A673 (cell line): ENCODE measurements around the gene FAXC. TPM values are rescaled to one million over a fixed set of nuclear protein-coding genes. Genes with fewer than 3 reads are reported as not detected.

Experiments
- BruUV-seq: library from RNA; stranded (reverse); fragments of 400-500 nt; replicated peaks from 2 replicates; lab custom pipeline; 2021; lab: Mats Ljungman, UMichigan
- CTCF ChIA-PET: fragments of 300-600 bp; sonication (Branson Sonifier 250); formaldehyde crosslinking; loops from one replicate; lab custom pipeline; 2022; ENCODE audit warnings: antibody characterized with exemption; lab: Charles Lee
- POLR2A ChIA-PET: fragments of 300-600 bp; sonication (Branson Sonifier 250); formaldehyde crosslinking; loops from one replicate; lab custom pipeline; 2022; ENCODE audit warnings: antibody characterized with exemption; ENCODE audit not compliant: low non-redundant PET; lab: Charles Lee
- DNase-seq: peaks from one replicate; pipeline ENCODE4 v3.0.0-alpha.2; 2015; ENCODE audit warnings: low spot score
- H3K27ac ChIP-seq: fragments of 200-600 bp; sonication (generic); 2 replicates; pipeline ENCODE4 v1.5.1; 2016; ENCODE audit warnings: mixed run types, low read depth, mild to moderate bottlenecking, mixed read lengths, antibody characterized with exemption, low read length; ENCODE audit not compliant: poor library complexity, severe bottlenecking
- H3K27me3 ChIP-seq: fragments of 200-600 bp; sonication (generic); replicated peaks from 2 replicates; pipeline ENCODE4 v1.6.1; 2017; ENCODE audit warnings: mixed run types, low read depth, mild to moderate bottlenecking, mixed read lengths, antibody characterized with exemption, low read length; ENCODE audit not compliant: insufficient read depth, poor library complexity
- H3K36me3 ChIP-seq: fragments of 200-600 bp; sonication (generic); 2 replicates; pipeline ENCODE4 v1.6.1; 2016; ENCODE audit warnings: mixed run types, mild to moderate bottlenecking, mixed read lengths, antibody characterized with exemption, low read length; ENCODE audit not compliant: insufficient read depth, poor library complexity, severe bottlenecking
- H3K4me1 ChIP-seq: fragments of 200-600 bp; sonication (generic); 2 replicates; pipeline ENCODE4 v1.6.1; 2017; ENCODE audit warnings: mixed run types, mild to moderate bottlenecking, mixed read lengths, antibody characterized with exemption, low read length; ENCODE audit not compliant: insufficient read depth, poor library complexity, severe bottlenecking
- H3K4me3 ChIP-seq: fragments of 200-600 bp; sonication (generic); 2 replicates; pipeline ENCODE4 v1.5.1; 2016; ENCODE audit warnings: low read depth, mixed run types, mild to moderate bottlenecking, mixed read lengths, low read length; ENCODE audit not compliant: poor library complexity, severe bottlenecking
- H3K9me3 ChIP-seq: fragments of 200-600 bp; sonication (generic); 2 replicates; pipeline ENCODE4 v1.6.1; 2016; ENCODE audit warnings: mixed run types, low read depth, mild to moderate bottlenecking, mixed read lengths, antibody characterized with exemption, low read length; ENCODE audit not compliant: poor library complexity, severe bottlenecking
- EZH2 ChIP-seq: fragments of 200-600 bp; sonication (generic); IDR thresholded peaks from 2 replicates; pipeline ENCODE4 v1.6.1; 2017; ENCODE audit warnings: borderline replicate concordance, low read depth, mild to moderate bottlenecking, mixed read lengths, antibody characterized with exemption, low read length; ENCODE audit not compliant: poor library complexity, severe bottlenecking
- intact Hi-C: fragments of 100-400 bp; cut with micrococcal nuclease; formaldehyde crosslinking; loops from one replicate; pipeline ENCODE4 v1.10.0; 2022; ENCODE audit not compliant: unreplicated experiment
- total RNA-seq: library from RNA; stranded (reverse); gene quantifications from 2 replicates; pipeline ENCODE4 v1.2.3, GENCODE V29; 2021
- TF ChIP-seq, protein P1 (sequence below): fragments of 300-800, 200-600 bp; sonication (generic); conservative IDR thresholded peaks from 2 replicates; pipeline ENCODE4 v1.5.1; 2017; ENCODE audit warnings: low read depth, mild to moderate bottlenecking, antibody characterized with exemption, low read length, moderate library complexity, mixed read lengths

Gene FAXC
- total RNA-seq, 1 experiment from 2014 or later: 6.2 TPM

DNA sequence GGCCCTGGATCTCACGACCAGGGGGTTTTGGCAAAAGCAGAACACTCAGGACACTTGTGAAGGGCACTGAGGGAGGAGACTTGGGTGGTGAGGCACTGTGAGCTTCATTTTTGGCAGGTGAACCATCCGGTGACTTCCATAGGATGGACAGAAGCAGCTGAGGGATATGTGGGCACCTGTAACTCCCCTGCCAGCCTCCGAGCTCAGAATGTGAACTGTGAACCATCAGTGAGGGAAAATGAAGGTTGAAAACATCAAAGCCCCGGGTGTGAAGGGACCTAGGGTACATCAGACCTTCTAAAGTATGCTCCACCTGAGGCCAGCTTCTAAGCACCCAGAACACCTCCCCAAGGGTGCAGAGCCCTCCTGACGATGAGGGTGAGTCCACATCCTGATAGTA, 53.2 kb downstream of the FAXC start:
- Histone ChIP-seq H3K4me3 (no peak overlapping the region), H3K27ac (no peak overlapping the region), H3K4me1 (no peaks in the 10 kb centered on the region), H3K27me3 (no peaks in the 10 kb centered on the region), H3K9me3 (no peaks in the 10 kb centered on the region), H3K36me3 (no peaks in the 10 kb centered on the region)
- no peak for TF ChIP-seq EZH2
- TF ChIP-seq, protein P1, sequence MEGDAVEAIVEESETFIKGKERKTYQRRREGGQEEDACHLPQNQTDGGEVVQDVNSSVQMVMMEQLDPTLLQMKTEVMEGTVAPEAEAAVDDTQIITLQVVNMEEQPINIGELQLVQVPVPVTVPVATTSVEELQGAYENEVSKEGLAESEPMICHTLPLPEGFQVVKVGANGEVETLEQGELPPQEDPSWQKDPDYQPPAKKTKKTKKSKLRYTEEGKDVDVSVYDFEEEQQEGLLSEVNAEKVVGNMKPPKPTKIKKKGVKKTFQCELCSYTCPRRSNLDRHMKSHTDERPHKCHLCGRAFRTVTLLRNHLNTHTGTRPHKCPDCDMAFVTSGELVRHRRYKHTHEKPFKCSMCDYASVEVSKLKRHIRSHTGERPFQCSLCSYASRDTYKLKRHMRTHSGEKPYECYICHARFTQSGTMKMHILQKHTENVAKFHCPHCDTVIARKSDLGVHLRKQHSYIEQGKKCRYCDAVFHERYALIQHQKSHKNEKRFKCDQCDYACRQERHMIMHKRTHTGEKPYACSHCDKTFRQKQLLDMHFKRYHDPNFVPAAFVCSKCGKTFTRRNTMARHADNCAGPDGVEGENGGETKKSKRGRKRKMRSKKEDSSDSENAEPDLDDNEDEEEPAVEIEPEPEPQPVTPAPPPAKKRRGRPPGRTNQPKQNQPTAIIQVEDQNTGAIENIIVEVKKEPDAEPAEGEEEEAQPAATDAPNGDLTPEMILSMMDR: no peak
- no TSS peak for BruUV-seq
- ChIA-PET CTCF (no interaction called here), POLR2A (no interaction called here)
- DNase-seq: no peak
- intact Hi-C loops: no loop called here

DNA sequence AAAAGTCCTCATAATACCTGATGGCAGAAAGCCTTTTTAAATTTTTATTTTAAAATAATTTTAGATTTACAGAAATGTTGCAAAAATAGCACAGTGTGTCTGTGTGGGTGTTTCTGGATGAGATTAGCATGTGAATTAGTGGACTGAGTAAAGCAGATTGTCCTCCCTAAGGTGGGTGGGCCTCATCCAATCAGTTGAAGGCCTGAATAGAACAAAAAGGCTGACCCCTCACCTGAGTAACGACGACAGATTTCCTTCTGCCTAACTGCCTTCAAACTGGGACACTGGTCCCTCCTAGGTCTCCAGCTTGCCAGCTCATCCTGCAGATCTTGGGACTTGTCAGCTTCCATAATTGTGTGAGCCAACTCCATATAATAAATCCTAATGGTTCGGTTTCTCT, 54.2 kb downstream of the FAXC start:
- CTCF ChIA-PET: no interaction called here
- POLR2A ChIA-PET: no interaction called here
- TF ChIP-seq, protein P1: no peak
- no peak for TF ChIP-seq EZH2
- Histone ChIP-seq H3K27me3 (no peaks in the 10 kb centered on the region), H3K36me3 (no peaks in the 10 kb centered on the region), H3K4me3 (no peak overlapping the region), H3K9me3 (no peaks in the 10 kb centered on the region), H3K4me1 (no peaks in the 10 kb centered on the region), H3K27ac (no peak overlapping the region)
- BruUV-seq: no TSS peak
- intact Hi-C loops: no loop called here
- DNase-seq: no peak

DNA sequence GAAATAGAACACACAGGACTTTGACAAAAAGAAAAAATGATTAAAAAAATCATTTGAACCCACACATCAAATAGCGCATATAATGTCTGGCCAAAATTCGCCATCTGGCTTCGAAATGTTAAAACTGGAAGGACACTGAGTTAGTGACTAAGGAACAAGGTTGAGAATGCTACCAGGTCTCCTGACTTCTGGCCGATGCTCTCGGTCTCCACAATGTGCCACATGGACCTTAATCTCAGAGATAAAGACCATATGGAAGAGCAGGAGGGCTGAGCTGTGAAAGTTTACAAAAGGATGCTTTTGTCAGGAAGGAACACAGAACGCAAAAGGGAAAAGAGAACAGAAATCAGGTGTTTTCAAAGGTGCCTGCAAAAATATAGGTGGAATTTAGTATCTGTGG, 54.7 kb downstream of the FAXC start:
- CTCF ChIA-PET: no interaction called here
- H3K4me1 ChIP-seq: no peaks in the 10 kb centered on the region
- no peak overlapping the region for H3K4me3 ChIP-seq
- no peaks in the 10 kb centered on the region for H3K36me3 ChIP-seq
- TF ChIP-seq EZH2: no peak
- TF ChIP-seq, protein P1: no peak
- no peak for DNase-seq
- intact Hi-C loops: no loop called here
- H3K27ac ChIP-seq: no peak overlapping the region
- POLR2A ChIA-PET: no interaction called here
- H3K9me3 ChIP-seq: no peaks in the 10 kb centered on the region
- BruUV-seq: no TSS peak
- no peaks in the 10 kb centered on the region for H3K27me3 ChIP-seq
